WI38 (cell line): ENCODE data around the gene SHROOM3.
"Not testable (repeated sequence)": the region's sequence is repeated elsewhere in the genome, so short reads cannot be mapped to it uniquely, and the experiment has no call there.

Experiments used
- H3K4me3 ChIP-seq: 2 replicates; pipeline ENCODE4 v1.5.1; 2011; ENCODE audit warnings: low read depth, mild to moderate bottlenecking, control low read depth, low read length
- CTCF ChIP-seq: IDR thresholded peaks from 2 replicates; pipeline ENCODE4 v1.5.1; 2012; ENCODE audit warnings: low read depth, mild to moderate bottlenecking, control low read depth, low read length

Gene SHROOM3

GRCh38 chr4:76407440-76408119 is 27.4 kb upstream of the SHROOM3 start:
- no peak overlapping the region for H3K4me3 ChIP-seq
- TF ChIP-seq CTCF, result no peak

GRCh38 chr4:76410636-76411035 is 24.4 kb upstream of the SHROOM3 start:
- H3K4me3 ChIP-seq, result no peak overlapping the region
- TF ChIP-seq CTCF, result no peak

GRCh38 chr4:76420188-76420761 is 14.8 kb upstream of the SHROOM3 start:
- no peak for TF ChIP-seq CTCF
- H3K4me3 ChIP-seq, result no peak overlapping the region; the same call in 1 of the 2 replicates

- H3K4me3 ChIP-seq, result peak within 1 kb of the TSS; percentile 49
- no peak for TF ChIP-seq CTCF
Measured at GRCh38 chr4:76420762-76421581, 14.1 kb upstream of the SHROOM3 start, which contains the start of gene CCDC158. TSS of gene CCDC158 (minus strand) at chr4:76421141. CDS start at chr4:76403207, 17,934 bp downstream.

- not testable (repeated sequence) for H3K4me3 ChIP-seq
Measured at GRCh38 chr4:76423159-76423558, 11.9 kb upstream of the SHROOM3 start.

GRCh38 chr4:76426272-76426671 is 8.8 kb upstream of the SHROOM3 start:
- no peak overlapping the region for H3K4me3 ChIP-seq
- no peak for TF ChIP-seq CTCF

- no peak for TF ChIP-seq CTCF
Measured at GRCh38 chr4:76429636-76430035, 5.4 kb upstream of the SHROOM3 start.

More at GRCh38 chr4:76429636-76430035, 5.4 kb upstream of the SHROOM3 start:
- H3K4me3 ChIP-seq, result no peak overlapping the region
